HG02970 (cell line): Measurements from ENCODE around the gene PFKL.
"Not testable (repeated sequence)": the region's sequence is repeated elsewhere in the genome, so short reads cannot be mapped to it uniquely, and the experiment has no call there.

Experiments
- ATAC-seq: cut with Tn5 transposase; IDR thresholded peaks from one replicate; pipeline ENCODE4 v1.9.1; 2021; ENCODE audit warnings: mild to moderate bottlenecking, moderate library complexity, moderate number of reproducible peaks; ENCODE audit not compliant: unreplicated experiment, low FRiP score

Gene PFKL

DNA sequence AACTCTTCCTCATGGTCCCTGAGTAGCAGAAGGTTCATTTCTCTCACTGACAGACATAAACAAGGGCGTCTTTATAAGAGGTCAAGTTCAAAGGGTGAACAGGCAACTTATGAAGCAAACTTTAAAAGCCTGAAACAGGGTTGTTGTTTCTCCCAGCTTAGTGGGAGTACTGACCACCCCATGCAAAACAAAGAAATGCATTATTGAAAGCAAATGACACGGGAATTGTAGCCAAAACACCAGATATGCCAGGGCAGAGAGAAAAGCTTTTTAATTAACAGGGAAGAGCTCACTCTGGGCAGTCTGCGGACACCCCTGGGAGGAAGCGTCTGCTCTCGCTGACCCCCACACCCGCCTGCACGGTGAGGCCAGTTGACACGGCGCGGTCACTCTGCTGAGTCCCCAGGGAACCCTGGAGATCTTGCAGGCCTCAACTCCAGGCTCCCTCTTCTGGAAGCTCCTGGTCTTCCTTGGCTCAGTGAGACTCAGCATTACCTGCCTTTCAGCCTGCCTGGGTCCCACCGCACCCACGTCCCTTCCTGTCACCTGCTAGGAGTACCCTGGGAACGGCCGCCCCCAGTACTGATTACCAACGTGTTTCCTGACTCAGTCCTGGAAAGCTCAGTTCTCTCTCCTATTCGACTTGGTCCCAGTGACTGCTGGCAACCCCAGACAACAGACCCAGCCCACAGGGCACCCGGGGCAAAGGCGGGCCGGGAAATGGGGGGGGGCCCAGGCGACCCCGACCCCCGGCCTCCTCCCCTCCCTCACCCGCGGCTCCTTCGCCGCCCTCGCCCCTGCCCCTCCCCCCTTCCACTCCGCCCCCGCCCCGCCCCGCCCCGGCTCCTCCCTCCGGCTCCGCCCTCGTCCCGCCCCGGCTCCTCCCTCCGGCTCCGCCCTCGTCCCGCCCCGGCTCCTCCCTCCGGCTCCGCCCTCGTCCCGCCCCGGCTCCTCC lies 38.4 kb downstream of the PFKL start:
- no peak for ATAC-seq

DNA sequence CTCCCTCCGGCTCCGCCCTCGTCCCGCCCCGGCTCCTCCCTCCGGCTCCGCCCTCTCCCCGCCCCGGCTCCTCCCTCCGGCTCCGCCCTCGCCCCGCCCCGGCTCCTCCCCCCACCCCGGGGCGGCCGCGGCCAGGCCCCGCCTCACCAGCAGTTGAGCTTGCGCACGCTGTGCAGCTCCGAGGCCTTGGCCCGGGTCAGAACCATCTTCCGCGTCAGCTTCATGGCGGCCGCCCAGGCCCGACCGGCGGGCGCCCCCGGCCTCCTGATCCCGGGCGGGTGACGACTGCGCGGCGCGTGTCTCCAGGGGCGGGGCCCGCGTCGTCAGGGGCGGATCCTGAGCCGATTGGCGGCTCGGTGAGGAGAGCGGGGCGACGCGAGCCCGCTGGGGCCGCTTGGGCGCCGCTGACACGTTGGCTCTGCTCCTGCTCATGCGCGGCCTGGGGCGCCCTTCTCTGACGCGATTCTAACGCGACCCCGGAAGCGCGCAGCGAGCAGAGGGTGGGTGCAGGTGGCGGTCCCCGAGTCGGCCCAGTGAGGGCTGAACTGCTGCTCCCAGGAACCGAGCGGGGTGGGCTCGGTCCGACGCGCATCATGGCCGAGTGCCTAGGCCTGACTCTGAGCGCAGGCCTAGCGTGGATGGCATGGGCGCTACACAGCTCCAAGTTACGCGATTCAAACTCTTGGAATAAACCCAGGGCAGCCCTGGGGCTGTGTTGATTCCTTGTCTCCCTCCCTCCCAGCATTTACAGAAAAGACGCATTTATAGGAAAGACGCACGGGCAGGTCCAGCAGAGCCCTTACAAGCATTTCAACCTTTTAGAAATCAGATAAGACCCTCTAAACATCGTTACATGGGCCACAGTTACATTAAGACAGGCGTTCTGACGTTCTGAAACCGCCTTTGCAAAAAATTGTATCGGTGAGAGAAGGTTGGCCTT lies 39.4 kb downstream of the PFKL start, which contains the start of gene CFAP410:
TSS of gene CFAP410 (minus strand) at position 420 of the 940 bp plus-strand sequence. CDS start at position 224, 196 bp downstream.
- peak; percentile 91 for ATAC-seq

DNA sequence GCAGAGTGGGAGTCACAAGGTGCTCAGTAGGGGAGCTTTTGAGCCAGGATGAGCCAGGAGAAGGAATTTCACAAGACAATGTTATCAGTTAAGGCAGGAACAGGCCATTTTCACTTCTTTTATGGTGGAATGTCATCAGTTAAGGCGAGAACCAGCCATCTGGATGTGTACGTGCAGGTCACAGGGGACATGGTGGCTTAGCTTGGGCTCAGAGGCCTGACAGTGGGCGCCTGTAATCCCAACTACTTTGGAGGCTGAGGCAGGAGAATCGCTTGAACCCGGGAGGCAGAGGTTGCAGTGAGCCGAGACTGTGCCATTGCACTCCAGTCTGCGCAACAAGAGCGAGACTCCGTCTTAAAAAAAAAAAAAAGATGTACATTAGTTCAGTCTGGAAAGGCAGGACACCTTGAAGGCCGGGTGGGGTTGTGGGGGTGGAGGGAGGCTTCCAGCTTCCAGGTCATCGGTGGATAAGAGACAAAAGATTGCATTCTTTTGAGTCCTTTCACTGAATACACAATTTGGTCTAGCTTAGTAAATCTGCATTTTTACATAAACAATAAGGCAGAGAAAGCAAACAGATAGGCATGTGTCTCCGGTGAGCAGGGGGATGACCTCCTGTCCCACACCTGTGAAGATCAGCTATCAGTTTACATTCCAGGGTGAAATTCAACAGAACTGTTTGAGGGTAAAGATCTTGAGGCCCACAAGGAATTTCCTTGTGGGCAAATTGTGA lies 42.0 kb downstream of the PFKL start:
- ATAC-seq: not testable (repeated sequence)

DNA sequence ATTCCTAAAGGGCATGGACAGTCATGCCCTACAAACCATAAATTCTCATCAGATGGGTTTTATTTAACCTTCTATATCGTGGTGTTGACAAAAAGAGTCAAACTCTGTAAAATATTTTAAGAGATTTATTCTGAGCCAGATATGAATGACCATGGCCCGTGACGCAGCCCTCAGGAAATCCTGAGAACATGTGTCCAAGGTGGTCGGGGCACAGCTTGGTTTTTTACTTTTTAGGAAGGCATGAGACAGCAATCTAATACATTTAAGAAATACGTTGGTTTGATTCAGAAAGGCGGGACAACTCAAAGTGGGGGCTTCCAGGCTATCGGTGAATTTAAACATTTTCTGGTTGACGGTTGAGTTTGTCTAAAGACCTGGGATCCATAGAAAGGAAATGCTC lies 43.1 kb downstream of the PFKL start:
- not testable (repeated sequence) for ATAC-seq

DNA sequence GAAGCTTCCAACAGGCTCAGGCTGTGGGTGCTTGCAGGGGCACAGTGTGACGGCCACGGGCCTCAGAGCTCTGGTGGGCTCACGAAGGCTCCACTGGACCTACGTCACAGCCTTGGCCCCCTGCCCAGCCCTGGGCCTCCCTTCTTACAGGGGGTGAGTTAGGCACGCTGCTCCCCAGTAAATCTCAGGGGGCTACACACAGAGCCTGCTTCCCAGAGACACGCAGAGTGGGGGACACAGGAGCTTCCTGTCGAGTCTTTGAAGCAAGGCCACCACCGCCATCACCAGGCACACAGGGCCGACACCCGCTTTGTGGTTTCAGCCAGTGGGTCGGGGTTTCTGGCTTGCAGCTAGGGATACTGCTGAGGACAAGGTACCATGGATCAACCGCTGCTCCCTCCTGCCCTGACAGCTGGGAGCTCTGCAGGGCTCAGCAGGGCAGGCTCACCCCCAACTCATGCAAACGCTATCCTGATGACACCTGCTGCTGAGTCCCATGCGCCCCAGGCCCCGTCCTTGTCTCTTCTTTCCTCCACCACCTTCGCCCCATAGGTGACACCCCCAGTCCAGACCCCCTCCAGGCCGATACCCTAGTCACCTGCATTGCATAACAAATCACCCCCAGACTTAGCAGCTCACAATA lies 44.8 kb downstream of the PFKL start:
- ATAC-seq: no peak

DNA sequence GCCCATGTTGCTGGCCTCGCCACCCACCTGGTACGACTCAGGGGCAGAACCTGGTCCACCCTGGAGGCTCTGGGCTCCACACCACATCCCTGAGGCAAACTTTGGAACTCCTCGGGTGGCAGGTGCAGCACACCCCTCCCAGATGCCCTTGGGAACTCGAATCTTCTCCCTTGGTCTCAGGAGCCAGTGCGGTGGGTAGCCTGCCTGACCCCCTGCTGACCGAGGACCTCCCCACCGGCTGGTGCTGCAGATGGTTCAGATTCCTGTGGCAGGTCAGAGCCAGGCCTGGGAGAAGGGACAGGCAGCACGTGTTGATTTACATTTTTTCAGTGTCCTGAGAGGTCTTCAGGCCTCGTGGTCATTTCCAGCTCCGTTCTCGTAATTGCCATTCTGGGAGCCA lies 45.6 kb downstream of the PFKL start:
- ATAC-seq: no peak

DNA sequence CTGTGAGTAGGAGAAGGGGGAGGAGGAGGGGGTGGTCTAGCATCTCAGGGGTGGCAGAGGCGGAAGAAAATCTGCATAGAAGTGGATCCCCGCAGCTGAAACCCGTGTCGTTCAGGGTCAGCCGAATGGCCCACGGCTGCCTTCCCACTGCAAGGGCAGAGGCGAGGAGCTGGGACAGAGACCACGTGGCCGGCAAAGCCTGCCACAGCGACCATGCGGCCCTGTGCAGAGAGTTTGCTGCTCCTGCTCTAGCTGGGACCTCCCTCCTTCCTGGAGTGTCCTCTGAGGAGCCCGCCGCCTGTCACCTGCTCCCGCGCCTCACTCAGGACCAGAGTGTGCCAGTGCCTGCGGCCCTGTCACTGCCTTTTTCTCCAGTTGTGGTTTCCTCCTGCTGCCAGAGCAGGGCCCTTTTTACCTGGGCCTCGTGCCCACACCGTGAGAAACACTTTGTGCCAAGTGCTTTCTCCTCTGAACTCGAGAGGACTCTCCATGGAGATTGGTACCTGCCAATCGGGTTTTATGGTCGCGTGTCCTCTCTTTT lies 48.1 kb downstream of the PFKL start:
- ATAC-seq: no peak

DNA sequence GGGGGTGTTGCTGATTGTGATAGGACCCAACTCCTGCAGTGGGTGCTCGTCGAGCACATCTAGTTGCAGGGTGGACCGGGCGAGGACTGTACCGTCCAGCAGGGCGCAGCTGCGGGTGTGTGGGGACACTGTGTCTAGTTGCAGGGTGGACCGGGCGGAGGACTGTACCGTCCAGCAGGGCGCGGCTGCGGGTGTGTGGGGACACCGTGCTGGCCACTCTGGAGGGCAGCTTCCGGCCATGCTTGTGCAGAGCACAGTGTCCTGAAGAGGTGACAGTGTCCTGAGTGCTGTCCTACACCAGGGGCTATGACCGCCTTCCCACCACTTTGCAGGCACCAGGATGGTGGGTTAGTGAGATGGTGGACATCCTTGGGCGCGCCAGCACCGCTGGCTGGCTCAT lies 49.0 kb downstream of the PFKL start:
- no peak for ATAC-seq

DNA sequence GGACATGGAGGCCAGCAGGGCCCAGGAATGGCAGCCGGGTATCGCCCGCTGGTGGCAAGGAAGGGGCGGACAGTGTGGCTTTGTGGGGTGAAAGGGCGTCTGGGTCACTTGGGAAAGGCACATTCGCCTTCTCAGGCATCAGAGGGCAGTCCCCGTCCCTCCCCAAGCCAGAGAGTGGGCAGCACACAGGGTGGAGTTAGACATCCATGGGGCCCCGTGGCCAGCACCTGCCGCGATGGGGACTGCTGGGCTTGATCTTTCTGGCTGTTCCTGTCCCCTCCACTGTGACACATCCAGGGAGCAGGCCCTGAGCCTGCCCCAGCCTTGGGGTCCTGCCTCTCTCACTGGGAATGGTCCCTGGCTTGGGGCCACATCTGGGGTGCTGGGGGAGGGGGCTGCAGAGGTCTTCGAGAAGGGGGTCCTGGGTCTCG lies 49.6 kb downstream of the PFKL start:
- ATAC-seq: no peak

DNA sequence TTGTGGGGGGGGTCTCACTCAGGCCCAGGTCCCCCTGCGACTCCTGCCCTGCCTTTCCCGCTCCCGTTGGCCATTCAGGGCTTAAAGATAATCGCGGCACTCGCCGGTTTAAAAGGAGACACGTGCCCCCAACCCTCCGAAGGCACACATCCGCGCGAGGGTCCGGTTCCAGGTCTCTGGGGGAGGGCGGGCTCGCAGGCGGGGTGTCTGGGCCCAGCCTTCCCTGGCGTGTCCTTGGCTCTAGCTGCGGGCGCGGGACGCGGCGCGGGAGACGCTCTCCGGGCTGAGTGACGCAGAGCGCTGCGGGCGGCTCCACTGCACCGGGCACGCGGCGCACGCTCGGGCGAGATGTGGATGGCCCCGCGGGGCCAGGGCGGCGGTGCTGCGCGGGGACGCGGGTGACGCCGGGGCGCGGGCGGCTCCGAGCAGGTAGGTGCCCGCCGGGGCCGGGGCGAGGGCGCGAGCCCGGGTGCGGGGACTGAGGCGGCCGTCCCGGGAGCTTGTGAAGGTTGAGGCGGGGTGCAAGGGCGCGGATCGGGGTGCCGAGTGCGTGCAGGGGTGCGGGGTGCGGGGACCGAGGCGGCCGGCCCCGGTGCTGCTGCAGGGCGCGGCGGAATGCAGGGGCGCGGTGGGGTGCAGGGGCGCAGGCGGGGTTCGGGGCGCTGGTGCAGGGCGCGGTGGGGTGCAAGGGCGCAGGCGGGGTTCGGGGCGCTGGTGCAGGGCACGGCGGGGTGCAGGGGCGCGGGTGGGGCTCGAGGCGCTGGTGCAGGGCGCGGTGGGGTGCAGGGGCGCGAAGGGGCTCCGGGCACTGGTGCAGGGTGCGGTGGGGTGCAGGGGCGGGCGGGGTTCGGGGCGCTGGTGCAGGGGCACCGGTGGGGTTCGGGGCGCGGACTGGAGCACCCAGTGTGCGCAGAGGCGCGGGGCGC lies 50.3 kb downstream of the PFKL start:
- ATAC-seq: no peak

DNA sequence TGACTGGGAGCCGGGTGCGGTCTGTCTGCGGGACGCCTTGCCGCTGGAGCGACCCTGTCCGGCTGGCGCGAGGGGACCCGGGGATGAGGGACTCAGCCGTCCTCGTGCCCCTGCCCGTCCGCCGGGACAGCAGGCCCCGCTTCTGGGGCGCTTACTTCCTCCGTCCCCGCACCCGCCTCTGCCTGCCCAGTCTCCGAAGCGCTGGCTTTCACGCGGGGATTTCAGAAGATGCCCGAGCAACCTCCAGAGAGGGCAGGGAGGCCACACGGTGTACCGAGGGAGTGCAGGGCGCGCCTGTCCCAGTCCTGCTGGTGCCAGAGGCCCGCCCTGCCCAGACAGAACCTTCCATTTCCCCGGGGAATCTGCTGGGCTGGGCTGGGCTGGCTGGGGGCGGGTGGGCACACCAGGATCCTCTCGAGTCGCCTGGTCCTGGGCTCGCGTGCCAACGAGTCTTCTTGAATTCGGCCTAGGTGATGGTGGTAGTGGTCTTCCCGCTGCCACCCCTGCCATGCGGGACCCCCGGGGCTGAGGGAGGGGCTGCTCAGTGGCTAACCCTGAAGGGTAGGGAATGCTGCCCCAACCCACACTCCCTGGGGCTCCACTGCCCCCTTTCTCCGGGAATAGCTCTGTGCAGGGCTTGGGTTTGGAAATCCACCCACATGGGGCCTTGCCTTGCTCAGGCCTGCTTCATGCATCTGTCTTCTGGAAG lies 51.1 kb downstream of the PFKL start:
- no peak for ATAC-seq

DNA sequence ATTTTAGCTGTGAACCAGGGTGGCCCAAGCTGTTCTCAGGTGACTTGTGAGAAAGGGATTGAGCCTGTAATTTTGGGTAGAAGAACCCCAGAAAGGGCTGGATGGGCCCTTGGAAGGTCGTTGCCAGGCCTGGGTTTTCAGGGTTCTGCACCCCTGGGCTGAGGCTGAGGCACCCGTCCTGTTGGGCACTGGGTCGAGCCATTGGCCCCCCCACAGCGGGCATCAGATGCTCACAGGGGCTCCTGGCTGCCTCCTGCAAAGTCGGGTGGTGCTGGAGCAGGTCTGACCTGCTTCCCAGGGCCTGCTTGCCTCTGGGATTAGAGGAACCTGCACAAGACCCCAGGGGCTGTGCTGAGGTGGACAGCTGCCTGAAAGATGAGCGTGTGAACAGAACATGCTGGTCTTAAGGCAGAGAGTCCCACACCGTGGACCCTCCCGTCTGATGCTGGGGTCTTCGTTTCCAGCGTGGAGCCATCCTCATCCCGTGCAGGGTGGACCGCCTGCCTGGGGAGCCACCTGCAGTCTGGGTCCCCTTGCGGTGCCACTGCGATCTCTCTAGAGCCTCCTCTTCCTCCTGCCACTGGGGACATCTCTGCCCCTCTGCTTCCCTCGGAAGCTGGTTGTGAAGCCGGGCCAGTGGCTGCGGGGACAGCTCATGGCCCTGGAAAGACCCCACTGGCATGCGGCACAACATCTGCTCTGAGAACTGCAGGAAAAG lies 51.8 kb downstream of the PFKL start:
- no peak for ATAC-seq

DNA sequence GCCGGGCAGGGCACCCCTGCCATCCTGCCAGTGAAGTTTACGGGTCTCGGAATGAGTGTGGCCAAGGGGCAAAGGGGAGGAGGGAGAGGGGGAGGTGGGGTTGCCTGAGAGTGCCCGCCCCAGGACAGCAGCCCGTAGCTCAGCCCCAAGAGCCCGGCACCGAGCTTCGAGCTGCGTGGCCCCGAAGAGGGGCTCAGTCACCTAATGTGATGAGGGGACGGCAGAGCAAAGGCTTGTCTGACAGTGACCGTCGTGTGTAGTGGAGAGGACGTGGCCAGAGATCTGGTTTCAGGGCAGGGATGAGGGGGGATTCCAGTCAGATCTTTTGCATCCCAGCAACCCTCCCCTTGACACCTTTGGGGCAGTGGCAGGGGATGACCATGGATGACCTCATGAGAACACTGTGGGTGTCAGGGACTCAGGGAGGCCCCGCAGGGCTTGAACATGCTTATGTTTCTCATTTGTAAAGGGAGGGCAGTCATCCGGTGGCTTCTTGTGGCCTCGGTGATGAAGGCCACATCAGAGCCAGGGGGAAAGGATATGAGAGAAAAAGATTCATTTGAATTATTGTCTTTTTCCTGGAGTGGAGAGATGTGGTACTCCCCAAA lies 52.5 kb downstream of the PFKL start:
- no peak for ATAC-seq

DNA sequence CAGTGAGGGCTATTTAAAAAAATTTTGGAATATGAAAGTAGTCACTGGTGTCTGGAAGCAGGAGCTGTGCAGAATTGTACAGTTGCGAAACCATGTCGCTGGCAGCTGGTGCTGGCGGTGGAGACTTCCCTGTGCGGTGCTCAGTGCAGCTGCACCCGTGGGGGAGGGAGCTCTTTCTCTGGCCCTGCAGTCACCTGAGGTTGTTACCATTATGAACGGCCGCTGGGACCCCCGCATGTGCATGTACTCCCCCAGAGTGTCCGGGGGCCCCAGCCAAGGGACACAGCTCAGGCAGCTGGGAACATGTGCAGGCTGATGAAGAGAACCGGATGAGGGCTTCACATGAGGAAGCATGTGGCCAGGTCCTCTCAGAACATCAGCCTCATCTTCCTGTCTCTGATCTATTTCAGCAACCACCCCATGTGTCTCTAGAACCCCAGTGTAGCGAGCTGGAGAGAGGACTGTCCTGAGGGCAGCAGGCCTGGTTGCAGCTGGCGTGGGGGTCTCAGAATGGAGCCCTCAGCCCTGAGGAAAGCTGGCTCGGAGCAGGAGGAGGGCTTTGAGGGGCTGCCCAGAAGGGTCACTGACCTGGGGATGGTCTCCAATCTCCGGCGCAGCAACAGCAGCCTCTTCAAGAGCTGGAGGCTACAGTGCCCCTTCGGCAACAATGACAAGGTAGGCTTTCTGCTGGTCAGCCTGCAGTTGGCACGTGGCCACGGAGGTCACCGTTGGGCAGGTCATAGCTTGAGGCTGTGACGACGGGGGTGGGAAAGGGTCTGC lies 53.5 kb downstream of the PFKL start, which contains the start of gene TRPM2:
TSS of gene TRPM2 (plus strand) at position 431 of the 780 bp plus-strand sequence. CDS start at position 511, 80 bp downstream.
- ATAC-seq: no peak

DNA sequence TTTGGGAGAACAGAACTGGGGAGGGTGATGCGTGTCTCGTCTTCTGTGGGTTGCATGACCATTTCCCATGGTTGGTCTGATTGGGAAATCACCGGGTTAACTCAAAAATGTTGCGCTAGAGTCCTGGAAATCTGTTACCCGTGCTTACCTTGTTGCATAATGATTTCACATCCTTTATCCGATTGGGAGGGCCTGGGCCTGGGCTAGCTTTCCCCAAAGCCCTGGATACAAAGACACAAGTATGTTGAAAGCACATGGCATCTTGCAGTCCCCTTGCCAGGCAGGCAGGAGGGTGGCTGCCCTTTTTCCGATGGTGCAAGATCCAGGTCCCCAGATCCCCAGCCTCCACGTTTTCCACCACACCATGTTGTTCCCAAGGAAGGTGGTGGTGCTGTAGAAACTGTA lies 54.1 kb downstream of the PFKL start:
- ATAC-seq: no peak
